ENCODE results near the gene COL11A2. TPM values are rescaled to one million over a fixed set of nuclear protein-coding genes. Genes with fewer than 3 reads are reported as not detected.

COL11A2 gene
- total RNA-seq, 1 experiment from 2014 or later: 2.3 TPM

- H2BK20ac ChIP-seq (ENCODE audit: low read depth, low read length, poor library complexity, severe bottlenecking): no peak overlapping the region
- Mint-ChIP-seq H3K4me3 (no peak overlapping the region), H3K4me1 (peaks cover 37 to 41% of the 10 kb centered on the region in 2 experiments), H3K27ac (no peak overlapping the region), H3K36me3 (ENCODE audit: insufficient read depth in 1 of 3, low read depth in 3 of 3) (no peaks in the 10 kb centered on the region), H3K9me3 (no peaks in the 10 kb centered on the region; a peak in 1 of 5 replicates), H3K27me3 (ENCODE audit: low read depth) (peaks cover 17% of the 10 kb centered on the region)
- H3K79me2 ChIP-seq (ENCODE audit: insufficient read depth, low read length): peaks cover under 1% of the 10 kb centered on the region; the same call in 1 of the 2 replicates
- H3K56ac ChIP-seq (ENCODE audit: insufficient read length, low read depth, low read length): no peak overlapping the region
- no peak overlapping the region for H2BK5ac ChIP-seq (ENCODE audit: insufficient read length, low read length)
- no peaks in the 10 kb centered on the region for H4K20me1 ChIP-seq (ENCODE audit: control insufficient read depth, insufficient read depth, insufficient read length)
- H2AK5ac ChIP-seq (ENCODE audit: insufficient read length, low read length): no peak overlapping the region
- no peak overlapping the region for H2BK120ac ChIP-seq (ENCODE audit: low read depth, low read length, poor library complexity, severe bottlenecking)
- TF ChIP-seq CTCF (conservative IDR thresholded peaks at IDR 0.05): no peak
- no peak overlapping the region for H2AFZ ChIP-seq (ENCODE audit: low read length)
- H3K23me2 ChIP-seq (ENCODE audit: insufficient read length, low read depth, low read length, poor library complexity, severe bottlenecking): peaks cover 16% of the 10 kb centered on the region
- H3K14ac ChIP-seq (ENCODE audit: insufficient read depth, low read length): no peak overlapping the region
- no peaks in the 10 kb centered on the region for H3K9me3 ChIP-seq (ENCODE audit: control insufficient read depth, low read depth, low read length)
- no peak for DNase-seq
- no peaks in the 10 kb centered on the region for H3K79me1 ChIP-seq (ENCODE audit: insufficient read depth, low read depth, low read length, poor library complexity, severe bottlenecking)
- H2BK15ac ChIP-seq (ENCODE audit: low read depth, low read length): no peak overlapping the region
- H3K23ac ChIP-seq (ENCODE audit: insufficient read length, low read depth, low read length): no peak overlapping the region
- H3K4me1 ChIP-seq (ENCODE audit: insufficient read depth, low read length): peaks cover under 1% of the 10 kb centered on the region; the same call in 1 of the 2 replicates
- H2BK12ac ChIP-seq (ENCODE audit: insufficient read length, low read depth, low read length): no peak overlapping the region
- H4K8ac ChIP-seq (replicated peaks; ENCODE audit: insufficient read length, low read depth, low read length): no peak overlapping the region
- H3T11ph ChIP-seq (ENCODE audit: low read length): no peak overlapping the region
- H3K4ac ChIP-seq (ENCODE audit: low read depth, low read length): no peak overlapping the region
- H3K9ac ChIP-seq (ENCODE audit: extremely low read depth, insufficient read length, low read length): no peak overlapping the region
- H3K18ac ChIP-seq (ENCODE audit: insufficient read length, low read depth, low read length): no peak overlapping the region
- no peaks in the 10 kb centered on the region for H3K27me3 ChIP-seq (ENCODE audit: insufficient read depth, low read length)
- no peak overlapping the region for H4K5ac ChIP-seq (ENCODE audit: insufficient read length, low read depth, low read length)
- H4K91ac ChIP-seq (ENCODE audit: insufficient read length, low read depth, low read length): no peak overlapping the region
- H3K4me2 ChIP-seq (ENCODE audit: insufficient read depth, insufficient read length, low read length): no peak overlapping the region
- H3K27ac ChIP-seq (ENCODE audit: insufficient read length, low read depth, low read length): no peak overlapping the region
Observed at GRCh38 chr6:33114406-33114805, 77.9 kb downstream of the COL11A2 start.
